Kidney capillary endothelial cell (primary cell): ENCODE measurements around the gene RGS8.

Experiments
- DNase-seq: peaks from one replicate; pipeline ENCODE4 v3.0.0-alpha.2; 2018; ENCODE audit warnings: low spot score

Gene RGS8

GRCh38 chr1:182639330-182639729, 45.1 kb downstream of the RGS8 start:
- DNase-seq, result no peak

- no peak for DNase-seq
These were observed 46.6 kb downstream of the RGS8 start for GRCh38 chr1:182637769-182638168.

- no peak for DNase-seq
These were observed 48.5 kb downstream of the RGS8 start for GRCh38 chr1:182635871-182636270.
